ENCODE results near the gene GYG1.

DNA sequence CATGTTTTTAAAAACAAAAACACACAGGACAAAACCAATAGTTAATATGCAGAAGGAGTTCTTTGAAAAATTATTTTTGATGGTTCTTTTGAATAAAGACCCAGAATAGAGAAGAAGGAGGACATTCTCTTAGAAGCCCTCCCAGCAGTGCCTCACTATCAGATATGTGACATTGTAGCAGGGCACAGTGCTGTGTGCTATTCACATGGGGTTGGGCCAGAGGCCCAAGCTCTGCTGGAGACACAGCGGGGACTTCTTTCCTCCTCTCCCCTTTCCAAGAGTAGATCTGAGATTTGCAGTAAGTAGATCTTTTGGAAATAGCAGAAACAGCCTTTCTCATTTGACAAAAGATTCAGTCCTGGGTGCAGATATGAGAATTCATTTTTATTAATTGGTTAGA, 6.3 kb downstream of the GYG1 start:
- TF ChIP-seq, protein P1, sequence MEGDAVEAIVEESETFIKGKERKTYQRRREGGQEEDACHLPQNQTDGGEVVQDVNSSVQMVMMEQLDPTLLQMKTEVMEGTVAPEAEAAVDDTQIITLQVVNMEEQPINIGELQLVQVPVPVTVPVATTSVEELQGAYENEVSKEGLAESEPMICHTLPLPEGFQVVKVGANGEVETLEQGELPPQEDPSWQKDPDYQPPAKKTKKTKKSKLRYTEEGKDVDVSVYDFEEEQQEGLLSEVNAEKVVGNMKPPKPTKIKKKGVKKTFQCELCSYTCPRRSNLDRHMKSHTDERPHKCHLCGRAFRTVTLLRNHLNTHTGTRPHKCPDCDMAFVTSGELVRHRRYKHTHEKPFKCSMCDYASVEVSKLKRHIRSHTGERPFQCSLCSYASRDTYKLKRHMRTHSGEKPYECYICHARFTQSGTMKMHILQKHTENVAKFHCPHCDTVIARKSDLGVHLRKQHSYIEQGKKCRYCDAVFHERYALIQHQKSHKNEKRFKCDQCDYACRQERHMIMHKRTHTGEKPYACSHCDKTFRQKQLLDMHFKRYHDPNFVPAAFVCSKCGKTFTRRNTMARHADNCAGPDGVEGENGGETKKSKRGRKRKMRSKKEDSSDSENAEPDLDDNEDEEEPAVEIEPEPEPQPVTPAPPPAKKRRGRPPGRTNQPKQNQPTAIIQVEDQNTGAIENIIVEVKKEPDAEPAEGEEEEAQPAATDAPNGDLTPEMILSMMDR (IDR thresholded peaks at IDR 0.05), result no peak
- TF ChIP-seq POLR2AphosphoS5 (IDR thresholded peaks at IDR 0.05; ENCODE audit: low read depth, low read length) (no peak), SIN3A (IDR thresholded peaks at IDR 0.05; ENCODE audit: borderline replicate concordance, insufficient read depth, low read depth, low read length) (no peak)
- TF ChIP-seq, protein P2, sequence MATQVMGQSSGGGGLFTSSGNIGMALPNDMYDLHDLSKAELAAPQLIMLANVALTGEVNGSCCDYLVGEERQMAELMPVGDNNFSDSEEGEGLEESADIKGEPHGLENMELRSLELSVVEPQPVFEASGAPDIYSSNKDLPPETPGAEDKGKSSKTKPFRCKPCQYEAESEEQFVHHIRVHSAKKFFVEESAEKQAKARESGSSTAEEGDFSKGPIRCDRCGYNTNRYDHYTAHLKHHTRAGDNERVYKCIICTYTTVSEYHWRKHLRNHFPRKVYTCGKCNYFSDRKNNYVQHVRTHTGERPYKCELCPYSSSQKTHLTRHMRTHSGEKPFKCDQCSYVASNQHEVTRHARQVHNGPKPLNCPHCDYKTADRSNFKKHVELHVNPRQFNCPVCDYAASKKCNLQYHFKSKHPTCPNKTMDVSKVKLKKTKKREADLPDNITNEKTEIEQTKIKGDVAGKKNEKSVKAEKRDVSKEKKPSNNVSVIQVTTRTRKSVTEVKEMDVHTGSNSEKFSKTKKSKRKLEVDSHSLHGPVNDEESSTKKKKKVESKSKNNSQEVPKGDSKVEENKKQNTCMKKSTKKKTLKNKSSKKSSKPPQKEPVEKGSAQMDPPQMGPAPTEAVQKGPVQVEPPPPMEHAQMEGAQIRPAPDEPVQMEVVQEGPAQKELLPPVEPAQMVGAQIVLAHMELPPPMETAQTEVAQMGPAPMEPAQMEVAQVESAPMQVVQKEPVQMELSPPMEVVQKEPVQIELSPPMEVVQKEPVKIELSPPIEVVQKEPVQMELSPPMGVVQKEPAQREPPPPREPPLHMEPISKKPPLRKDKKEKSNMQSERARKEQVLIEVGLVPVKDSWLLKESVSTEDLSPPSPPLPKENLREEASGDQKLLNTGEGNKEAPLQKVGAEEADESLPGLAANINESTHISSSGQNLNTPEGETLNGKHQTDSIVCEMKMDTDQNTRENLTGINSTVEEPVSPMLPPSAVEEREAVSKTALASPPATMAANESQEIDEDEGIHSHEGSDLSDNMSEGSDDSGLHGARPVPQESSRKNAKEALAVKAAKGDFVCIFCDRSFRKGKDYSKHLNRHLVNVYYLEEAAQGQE (IDR thresholded peaks at IDR 0.05; ENCODE audit: insufficient read depth in 1 of 2, low read depth in 2 of 2, low read length in 1 of 2), result no peak

Measured in Panc1 (cell line).